Heart right ventricle (tissue), 16 donors: Measurements from ENCODE around the gene ARHGAP6. TPM values are rescaled to one million over a fixed set of nuclear protein-coding genes. Genes with fewer than 3 reads are reported as not detected.

Experiments
- ATAC-seq, 8 donors: fragments of 200-7000 bp; cut with Tn5 transposase; one replicate each; pipeline ENCODE4 v1.9.1; 2020; ENCODE audit warnings: mild to moderate bottlenecking in 8 of 8, moderate library complexity in 8 of 8, moderate number of reproducible peaks in 1 of 8
- DNase-seq, 2 donors: peaks; one replicate each; pipeline ENCODE4 v3.0.0-alpha.2; 2020
- H3K27ac ChIP-seq, 10 donors: fragments of 200-600 bp; sonication (generic) in 2 of 10; one replicate each; pipeline versions ENCODE4 v1.5.0 to v1.8.0; 2020 to 2022; ENCODE audit warnings: mild to moderate bottlenecking in 3 of 10
- H3K27me3 ChIP-seq, 7 donors: fragments of 200-600 bp; one replicate each; pipeline ENCODE4 v1.8.0; 2021 to 2022; ENCODE audit warnings: mild to moderate bottlenecking in 2 of 7
- H3K36me3 ChIP-seq, 9 donors: fragments of 200-600 bp; sonication (generic) in 1 of 9; one replicate each; pipeline versions ENCODE4 v1.5.0 to v1.8.0; 2020 to 2022; ENCODE audit warnings: mild to moderate bottlenecking in 2 of 9
- H3K4me1 ChIP-seq, 9 donors: fragments of 200-600 bp; sonication (generic) in 1 of 9; one replicate each; pipeline versions ENCODE4 v1.5.0 to v1.8.0; 2020 to 2022; ENCODE audit warnings: mild to moderate bottlenecking in 4 of 9
- H3K4me3 ChIP-seq, 10 donors: fragments of 200-600 bp; sonication (generic) in 2 of 10; one replicate each; pipeline versions ENCODE4 v1.5.0 to v1.8.0; 2020 to 2022; ENCODE audit warnings: mild to moderate bottlenecking in 7 of 10, moderate library complexity in 2 of 10
- H3K9me3 ChIP-seq, 11 donors: fragments of 200-600 bp in 10 of 11; sonication (generic) in 2 of 11; one replicate each; pipeline versions ENCODE4 v1.5.0 to v1.8.0; 2013 to 2022; ENCODE audit warnings: mild to moderate bottlenecking in 2 of 11, control low read depth in 1 of 11, moderate library complexity in 1 of 11
- CTCF ChIP-seq, 9 donors: fragments of 200-600 bp; sonication (generic) in 2 of 9; IDR thresholded peaks; one replicate each; pipeline versions ENCODE4 v1.5.0 to v1.8.0; 2021 to 2022; ENCODE audit warnings: antibody characterized with exemption in 9 of 9, mild to moderate bottlenecking in 5 of 9, moderate library complexity in 1 of 9
- WGBS, 2 donors: extraction: QIAGEN DNeasy Blood & Tissue Kit; methylation state at CpG; one replicate each; pipeline ENCODE4 v1.1.7; 2013; ENCODE audit warnings: inconsistent platforms in 1 of 2; 5-methylcytosine and 5-hydroxymethylcytosine counted together
- intact Hi-C, 10 donors: fragments of 100-400 bp; cut with DNase I; formaldehyde crosslinking; loops; one replicate each; pipeline versions ENCODE4 v1.11.1 to v1.14.2; 2022
- polyA plus RNA-seq, 2 donors: library from polyadenylated mRNA; stranded (reverse); fragments of 200-250 nt; gene quantifications; one replicate each; pipeline ENCODE4 v1.2.3, GENCODE V29; 2013
- total RNA-seq, 10 donors: library from RNA; stranded (reverse); fragmentation: NEBNext Ultra II Directional in 3 of 10; extraction: Animal tissue kit (Norgen Biotek cat#: 25700) in 3 of 10; gene quantifications; one replicate each; pipeline versions ENCODE4 v1.2.1 to v1.2.4, GENCODE V29; 2021 to 2023
- donor health status: Arrhythmogenic right ventricular cardiomyopathy.
- donor health status: ischemic (EF 13 %, LVEDD 7.1; RV severe dilation, severe dysfunction).
- donor health status: healthy with polysubstance abuse.
- donor health status: DM: no; HTN: yes; CAD: no.
- donor health status: DM: no; HTN: no; CAD: no.
- donor health status: ischemic (EF 25% LVEDD 6.9; RV normal size, moderate dysfunction).
- donor health status: ischemic (EF 25% LVEDD 5.7; RV mildly dilated, moderate dysfunction).
- donor health status: healthy.
- donor health status: DM: yes; HTN: yes; CAD: no.
- donor health status: Ischemic cardiomyopathy.
- donor health status: ischemic (EF 35%, LVEDD 5.7; RV mildly dilated, moderate dysfunction).
- donor health status: nonischemic (EF 11% LVEDD 7.7; RV severe dilation, severe dysfunction).
- donor health status: DM: yes; HTN: yes; CAD: no.
- donor health status: PGD.
- donor health status: ischemic (EF 29% LVEDD 5.4; RV normal size, mild dysfunction).
- donor health status: nonischemic (EF 23%, LVEDD 6.1; RV moderate dilation, normal function).

The ARHGAP6 gene
- total and polyA plus RNA-seq, 12 donors = 1.6 to 6.0 (median 2.6) TPM

- intact Hi-C loops = no loop called here
- ATAC-seq (no peak), DNase-seq (no peak)
- H3K36me3 ChIP-seq = no peaks in the 10 kb centered on the region
- no peaks in the 10 kb centered on the region for H3K27me3 ChIP-seq
- no peak overlapping the region for H3K4me3 ChIP-seq
- H3K9me3 ChIP-seq = no peaks in the 10 kb centered on the region
- H3K27ac ChIP-seq = no peak overlapping the region
- 70 to 76% methylated on average over 7 of the region's 7 CpGs for WGBS, 2 donors
- TF ChIP-seq CTCF (IDR thresholded peaks at IDR 0.05) = no peak
- no peaks in the 10 kb centered on the region for H3K4me1 ChIP-seq
Observed at GRCh38 chrX:11311706-11312105, 354.0 kb downstream of the ARHGAP6 start.

GRCh38 chrX:11309220-11309619, 356.5 kb downstream of the ARHGAP6 start:
- Histone ChIP-seq H3K27me3 (no peaks in the 10 kb centered on the region), H3K4me3 (no peak overlapping the region), H3K9me3 (no peaks in the 10 kb centered on the region), H3K36me3 (no peaks in the 10 kb centered on the region), H3K4me1 (no peaks in the 10 kb centered on the region), H3K27ac (no peak overlapping the region)
- no peak for TF ChIP-seq CTCF (IDR thresholded peaks at IDR 0.05)
- intact Hi-C loops = no loop called here
- ATAC-seq (no peak), DNase-seq (no peak)
- WGBS, 2 donors = 67 to 69% methylated on average over 5 of the region's 5 CpGs

GRCh38 chrX:11305641-11306040, 360.1 kb downstream of the ARHGAP6 start:
- no peak for ATAC-seq
- no peak overlapping the region for H3K4me3 ChIP-seq
- H3K27ac ChIP-seq = no peak overlapping the region
- intact Hi-C loops = no loop called here
- 76 to 86% methylated on average over 1 of the region's 1 CpG for WGBS, 2 donors
- no peaks in the 10 kb centered on the region for H3K9me3 ChIP-seq
- no peaks in the 10 kb centered on the region for H3K27me3 ChIP-seq
- TF ChIP-seq CTCF (IDR thresholded peaks at IDR 0.05) = no peak
- no peak for DNase-seq
- no peaks in the 10 kb centered on the region for H3K36me3 ChIP-seq
- no peaks in the 10 kb centered on the region for H3K4me1 ChIP-seq

GRCh38 chrX:11304829-11305228, 360.9 kb downstream of the ARHGAP6 start:
- intact Hi-C loops = no loop called here
- ATAC-seq (no peak), DNase-seq (no peak)
- Histone ChIP-seq H3K27ac (no peak overlapping the region), H3K9me3 (no peaks in the 10 kb centered on the region), H3K4me1 (no peaks in the 10 kb centered on the region), H3K27me3 (peaks cover 0 to 1% (median 0%) of the 10 kb centered on the region in 7 donors), H3K36me3 (no peaks in the 10 kb centered on the region), H3K4me3 (no peak overlapping the region)
- WGBS, 2 donors = 92 to 99% methylated on average over 6 of the region's 6 CpGs
- TF ChIP-seq CTCF (IDR thresholded peaks at IDR 0.05) = no peak

GRCh38 chrX:11298600-11298999, 367.1 kb downstream of the ARHGAP6 start:
- WGBS, 2 donors = 99% methylated on average over 9 of the region's 9 CpGs
- intact Hi-C loops = no loop called here
- no peaks in the 10 kb centered on the region for H3K4me1 ChIP-seq
- no peak overlapping the region for H3K27ac ChIP-seq
- no peak for ATAC-seq
- no peak for TF ChIP-seq CTCF (IDR thresholded peaks at IDR 0.05)
- H3K36me3 ChIP-seq = no peaks in the 10 kb centered on the region
- no peak overlapping the region for H3K4me3 ChIP-seq
- DNase-seq = no peak
- peaks cover 0 to 9% (median 0%) of the 10 kb centered on the region in 7 donors for H3K27me3 ChIP-seq
- no peaks in the 10 kb centered on the region for H3K9me3 ChIP-seq
